ENCODE results near the gene ALKBH2.
A peak's percentile ranks its signal among the peaks of the same experiment; 100 is the strongest.

Gene ALKBH2

DNA sequence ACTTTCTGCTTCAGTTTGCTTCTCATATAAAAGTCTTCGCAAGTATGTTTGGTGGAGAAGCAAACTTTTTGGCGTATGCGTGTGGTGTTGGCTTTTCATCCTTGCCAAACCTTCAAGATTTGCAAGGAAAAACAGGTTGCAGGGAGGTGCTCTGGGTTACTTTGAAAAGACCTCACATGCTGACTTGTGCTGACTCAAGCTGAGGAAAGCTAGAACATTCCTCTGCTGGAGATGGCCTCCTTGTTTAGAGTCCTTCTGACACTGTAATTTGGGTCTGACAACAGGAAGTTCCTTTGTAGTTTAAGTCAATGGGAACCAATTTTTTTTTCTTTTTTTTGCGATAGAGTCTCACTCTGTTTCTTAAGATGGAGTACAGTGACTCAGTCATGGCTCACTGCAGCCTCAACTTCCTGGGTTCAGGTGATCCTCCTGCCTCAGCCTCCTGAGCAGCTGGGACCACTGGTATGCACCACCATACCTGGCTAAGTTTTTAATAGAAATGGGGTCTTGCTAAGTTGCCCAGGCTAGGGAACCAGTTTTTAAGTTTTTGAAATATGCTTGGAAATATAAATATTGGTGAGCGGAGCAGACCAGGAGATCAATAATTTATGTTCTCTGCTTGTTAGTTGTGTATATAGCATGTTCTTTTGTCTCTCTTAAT, 20.5 kb upstream of the ALKBH2 start:
- DNase-seq = no peak

DNA sequence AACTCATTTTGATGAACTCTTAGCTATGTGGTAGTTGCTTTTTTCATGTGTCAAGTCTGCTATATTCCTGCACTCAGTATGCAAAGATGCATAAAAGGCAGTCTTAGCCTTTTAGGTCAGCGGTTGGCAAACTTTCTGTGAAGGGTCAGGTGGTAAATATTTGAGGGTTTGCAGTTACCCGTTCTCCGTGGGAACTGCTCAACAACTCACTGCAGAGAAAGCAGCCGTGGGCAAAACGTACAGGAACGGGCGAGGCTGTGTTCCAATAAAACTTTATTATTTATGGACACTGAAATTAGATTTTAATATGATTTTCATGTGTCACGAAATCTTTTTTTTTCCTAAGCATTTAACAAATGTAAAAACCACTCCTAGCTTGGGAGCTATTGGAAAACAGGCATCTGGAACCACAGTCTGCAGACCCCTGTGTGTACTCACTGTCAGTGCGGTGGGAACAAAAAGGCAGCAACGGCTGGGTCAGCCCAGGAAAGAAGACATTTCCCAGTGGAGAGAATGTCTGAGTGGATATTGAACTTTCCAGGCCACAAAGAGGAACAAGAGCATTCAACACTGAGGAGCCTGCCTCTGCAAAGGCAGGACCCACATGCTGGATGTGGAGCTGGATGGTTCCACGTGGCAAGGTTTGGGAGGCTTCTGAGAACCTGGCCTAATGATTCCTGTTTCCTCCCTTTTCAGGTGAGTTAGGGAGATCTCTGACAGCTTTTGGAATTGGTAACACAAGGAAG, 19.6 kb upstream of the ALKBH2 start:
- no peak for DNase-seq

DNA sequence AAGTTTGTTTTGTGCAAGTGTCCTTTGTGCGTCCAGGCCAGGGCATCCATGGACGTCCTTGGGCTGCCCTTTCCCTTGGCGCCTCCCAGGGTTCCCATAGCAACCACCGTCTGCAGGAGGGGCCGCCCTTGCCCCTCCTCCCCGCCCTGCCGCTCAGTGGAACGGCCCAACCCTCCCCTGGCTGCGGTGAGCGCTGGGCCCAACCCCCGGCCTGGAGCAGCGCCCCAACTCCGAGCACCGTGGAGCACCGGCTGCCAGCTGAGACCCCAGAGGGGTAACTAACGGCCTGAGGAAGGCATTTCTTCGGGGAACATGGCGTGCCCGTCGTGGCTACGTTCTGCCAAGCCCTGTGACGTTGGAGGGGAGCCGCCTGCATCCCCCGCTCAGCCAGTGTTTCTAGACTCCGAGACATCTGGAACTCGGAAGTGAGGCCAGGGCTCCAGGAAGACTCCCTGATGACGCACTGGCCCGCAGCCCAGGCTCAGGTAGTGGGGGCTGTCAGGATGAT, 17.8 kb upstream of the ALKBH2 start:
- peak; percentile 27 for DNase-seq

DNA sequence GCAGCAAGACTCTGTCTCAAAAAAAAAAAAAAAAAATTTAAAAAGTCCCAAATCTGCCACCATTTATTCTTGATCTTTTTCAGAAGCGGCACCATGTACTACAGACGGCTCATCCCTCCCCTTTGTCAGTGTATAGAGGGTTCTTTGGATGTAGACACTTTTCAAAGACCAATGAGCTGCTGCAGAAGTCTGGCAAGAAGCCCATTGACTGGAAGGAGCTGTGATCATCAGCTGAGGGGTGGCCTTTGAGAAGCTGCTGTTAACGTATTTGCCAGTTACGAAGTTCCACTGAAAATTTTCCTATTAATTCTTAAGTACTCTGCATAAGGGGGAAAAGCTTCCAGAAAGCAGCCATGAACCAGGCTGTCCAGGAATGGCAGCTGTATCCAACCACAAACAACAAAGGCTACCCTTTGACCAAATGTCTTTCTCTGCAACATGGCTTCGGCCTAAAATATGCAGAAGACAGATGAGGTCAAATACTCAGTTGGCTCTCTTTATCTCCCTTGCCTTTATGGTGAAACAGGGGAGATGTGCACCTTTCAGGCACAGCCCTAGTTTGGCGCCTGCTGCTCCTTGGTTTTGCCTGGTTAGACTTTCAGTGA, 16.6 kb upstream of the ALKBH2 start:
- DNase-seq = no peak

DNA sequence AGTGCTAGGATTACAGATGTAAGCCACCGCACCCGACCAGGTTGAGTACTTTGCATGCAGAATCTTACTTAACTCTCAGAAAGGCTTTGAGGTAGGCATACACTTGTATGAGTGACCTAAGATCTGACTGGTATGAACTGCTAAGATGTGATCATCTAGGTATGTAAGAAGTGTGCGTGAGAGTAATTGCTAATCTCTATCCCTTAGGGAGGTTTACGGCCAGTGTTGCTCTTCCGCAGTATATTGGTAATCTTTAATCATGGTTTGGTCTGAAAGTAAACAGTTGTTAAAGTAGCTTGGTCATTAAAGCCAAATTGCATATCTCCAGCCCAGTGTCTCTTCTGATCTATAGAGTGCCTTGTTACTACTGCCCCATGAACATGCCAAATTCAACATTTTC, 11.9 kb upstream of the ALKBH2 start:
- no peak for DNase-seq

DNA sequence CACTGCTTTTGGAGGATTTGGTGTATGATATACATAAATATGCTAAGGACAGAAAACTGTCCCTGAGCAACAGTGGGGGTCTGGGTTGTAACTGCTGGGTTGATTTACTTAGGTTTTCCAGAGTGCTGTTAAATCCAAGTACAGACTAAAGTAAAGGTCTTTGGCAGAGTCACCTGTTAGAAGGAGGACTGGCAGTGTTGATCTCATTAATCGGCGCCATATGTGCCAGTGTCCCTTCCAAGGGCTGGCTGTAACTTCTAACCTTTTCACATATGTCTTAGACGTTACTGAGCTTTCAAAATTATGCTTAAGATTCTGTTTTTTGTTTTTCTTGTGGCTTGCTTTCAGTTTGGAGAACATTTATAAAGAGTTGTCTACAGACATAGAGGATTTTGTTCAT, 9.2 kb upstream of the ALKBH2 start:
- no peak for DNase-seq

DNA sequence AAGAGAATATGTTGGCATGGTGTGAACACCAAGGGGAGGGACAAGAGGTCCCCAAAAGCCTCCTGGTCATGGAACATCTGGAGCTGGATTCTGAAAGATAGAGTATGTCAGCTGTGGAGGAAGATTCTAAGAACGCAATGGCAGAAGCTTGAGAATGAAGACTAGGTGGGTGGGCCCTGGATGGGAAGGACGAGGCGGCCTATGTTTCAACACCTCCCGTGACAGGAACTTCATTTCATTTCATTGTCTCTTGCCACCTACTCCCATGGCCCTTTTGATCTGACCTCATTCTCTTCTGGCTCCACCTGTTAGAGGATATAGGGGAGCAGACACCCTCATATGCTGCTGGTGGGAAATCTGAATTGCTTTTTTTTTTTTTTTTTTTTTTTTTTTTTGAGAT, 7.5 kb upstream of the ALKBH2 start:
- no peak for DNase-seq

DNA sequence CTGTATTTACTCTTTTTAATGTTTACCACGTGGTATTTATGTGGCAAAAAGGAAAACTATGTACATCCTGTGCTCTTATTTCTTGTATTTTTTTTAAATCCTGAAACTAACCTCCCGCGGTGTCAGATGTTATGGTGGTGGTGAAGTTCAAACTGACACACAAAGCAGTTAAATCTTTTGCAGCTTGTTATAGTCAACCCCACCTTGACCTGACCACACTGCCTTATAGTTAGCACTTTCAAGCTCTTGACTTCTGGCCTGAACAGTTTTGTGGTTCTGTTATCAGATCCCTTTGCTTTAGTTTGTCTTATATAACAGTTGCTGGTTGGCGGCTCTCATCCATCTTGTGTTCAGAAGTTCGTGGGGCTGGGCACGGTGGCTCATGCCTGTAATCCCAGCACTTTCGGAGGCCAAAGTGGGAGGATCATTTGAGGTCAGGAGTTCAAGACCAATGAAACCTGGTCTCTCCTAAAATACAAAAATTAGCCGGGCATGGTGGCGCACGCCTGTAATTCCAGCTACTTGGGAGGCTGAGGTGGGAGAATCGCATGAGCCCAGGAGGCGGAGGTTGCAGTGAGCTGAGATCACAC, 6.3 kb upstream of the ALKBH2 start:
- DNase-seq = no peak

DNA sequence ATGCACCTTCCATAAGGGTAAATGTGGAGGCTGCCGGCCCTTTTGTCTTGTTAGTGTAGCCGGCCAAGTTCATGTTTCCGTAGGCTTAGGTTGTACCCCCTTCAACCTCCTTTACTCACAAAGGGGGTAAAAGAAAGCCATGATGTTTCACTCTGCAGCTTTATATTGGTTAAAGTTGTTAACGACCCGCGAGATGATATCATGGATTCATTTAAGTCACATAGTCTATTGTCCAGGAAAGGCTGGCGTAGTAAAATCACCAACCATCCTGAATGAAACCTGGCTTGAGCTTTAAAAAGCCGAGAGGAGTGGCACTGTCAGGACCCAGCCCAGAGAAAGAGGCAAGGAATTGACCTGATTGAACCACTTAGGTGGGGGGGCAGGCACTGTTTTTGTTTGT, 5.4 kb upstream of the ALKBH2 start:
- no peak for DNase-seq

DNA sequence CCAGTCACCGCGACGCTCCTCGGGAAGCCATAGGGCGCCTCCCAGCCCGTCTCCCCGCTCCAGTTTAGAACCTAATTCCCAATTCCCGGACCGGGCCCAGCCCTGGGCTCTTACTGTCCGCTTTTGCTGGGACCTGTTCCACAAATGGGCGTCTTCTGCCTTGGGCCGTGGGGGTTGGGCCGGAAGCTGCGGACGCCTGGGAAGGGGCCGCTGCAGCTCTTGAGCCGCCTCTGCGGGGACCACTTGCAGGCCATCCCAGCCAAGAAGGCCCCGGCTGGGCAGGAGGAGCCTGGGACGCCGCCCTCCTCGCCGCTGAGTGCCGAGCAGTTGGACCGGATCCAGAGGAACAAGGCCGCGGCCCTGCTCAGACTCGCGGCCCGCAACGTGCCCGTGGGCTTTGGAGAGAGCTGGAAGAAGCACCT, 4.9 kb upstream of the ALKBH2 start:
- no peak for DNase-seq

DNA sequence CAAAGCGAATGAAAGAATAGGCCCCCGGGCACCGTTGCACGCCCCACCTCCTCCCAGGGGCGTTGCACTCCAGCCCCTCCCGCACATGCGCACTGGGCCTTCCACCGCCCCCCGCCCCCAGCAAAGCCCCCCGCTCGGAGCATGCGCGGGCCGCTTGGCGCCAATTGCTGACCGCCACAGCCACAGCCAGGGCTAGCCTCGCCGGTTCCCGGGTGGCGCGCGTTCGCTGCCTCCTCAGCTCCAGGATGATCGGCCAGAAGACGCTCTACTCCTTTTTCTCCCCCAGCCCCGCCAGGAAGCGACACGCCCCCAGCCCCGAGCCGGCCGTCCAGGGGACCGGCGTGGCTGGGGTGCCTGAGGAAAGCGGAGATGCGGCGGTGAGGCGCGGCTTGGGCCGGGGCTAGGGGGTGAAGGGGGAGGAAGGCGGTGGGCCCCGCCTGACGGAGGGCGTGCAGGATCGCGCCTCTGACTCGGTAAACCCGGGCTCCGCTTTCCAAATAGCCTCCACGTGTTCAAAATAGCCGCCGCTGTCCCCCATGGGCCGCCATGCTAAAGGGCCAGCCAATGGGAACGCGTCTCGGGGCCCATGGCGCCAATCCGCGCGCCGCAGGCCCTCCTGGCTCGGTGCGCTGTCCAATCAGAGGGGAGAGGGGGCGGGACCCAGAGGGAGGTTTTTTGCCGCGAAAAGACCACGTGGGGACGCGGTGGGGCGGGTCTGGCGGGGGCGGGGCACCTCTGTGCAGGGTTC, 4.3 kb upstream of the ALKBH2 start, which contains the start of gene UNG:
TSS of gene UNG (plus strand) at position 163 of the 748 bp plus-strand sequence. CDS start at position 246, 83 bp downstream.
- DNase-seq = peak; percentile 98

DNA sequence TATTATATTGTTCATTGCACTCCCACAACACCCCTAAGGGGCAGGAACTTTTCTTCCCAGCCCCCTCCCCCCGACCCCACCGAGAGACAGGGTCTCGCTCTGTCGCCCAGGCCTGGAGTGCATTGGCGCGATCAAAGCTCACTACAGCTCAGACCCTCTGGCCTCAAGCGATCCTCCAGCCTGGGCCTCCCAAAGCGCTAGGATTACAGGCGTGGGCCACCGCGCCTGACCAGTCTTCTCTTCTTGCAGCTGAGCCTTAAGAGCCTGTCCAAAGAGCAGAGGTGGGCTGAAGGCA, 3.8 kb upstream of the ALKBH2 start:
- DNase-seq = no peak

DNA sequence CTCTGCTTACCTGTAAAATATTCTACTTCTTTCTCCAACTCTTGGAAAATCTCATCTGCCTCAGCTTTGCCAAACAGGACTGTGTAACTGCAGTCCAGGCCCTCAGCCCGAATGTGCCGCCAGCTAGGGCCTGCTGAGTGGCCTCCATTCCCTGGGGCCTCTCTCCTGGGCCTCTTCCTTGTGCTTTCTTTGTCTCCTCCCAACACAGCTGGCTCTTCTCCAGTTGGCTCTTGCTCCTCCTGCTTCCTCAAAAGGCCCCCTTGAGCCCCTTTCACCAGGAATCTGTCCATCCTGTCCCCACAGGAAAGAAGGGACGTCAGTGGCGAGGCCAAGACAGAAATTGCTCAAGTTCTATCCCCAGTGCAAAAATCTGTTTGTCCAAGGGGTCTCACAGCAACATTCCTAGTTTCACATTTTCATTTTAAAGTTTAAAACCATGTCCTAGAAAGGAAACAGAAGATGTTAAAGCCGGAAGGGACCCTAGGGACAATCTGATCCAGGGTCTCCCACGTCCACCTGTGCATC, 713 bp downstream of the ALKBH2 start:
- no peak for DNase-seq

DNA sequence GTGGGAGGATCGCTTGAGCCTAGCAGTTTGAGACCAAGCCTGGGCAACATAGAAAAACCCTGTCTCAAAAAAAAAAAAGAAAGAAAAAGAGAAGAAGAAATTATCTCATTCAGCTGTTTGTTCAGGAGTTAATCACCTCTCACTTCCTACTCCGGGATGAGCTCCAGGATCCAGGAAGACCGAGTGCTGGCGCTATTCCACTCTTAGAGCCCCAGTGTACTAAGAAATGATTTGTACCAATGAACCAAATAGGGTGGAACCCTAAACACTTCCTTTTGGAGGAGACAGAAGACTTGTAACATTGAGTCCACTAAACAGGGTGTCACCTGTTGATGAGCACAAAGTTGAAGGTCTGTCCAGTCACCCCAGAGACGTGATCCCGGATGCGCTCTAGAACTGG, 3.6 kb downstream of the ALKBH2 start:
- no peak for DNase-seq

DNA sequence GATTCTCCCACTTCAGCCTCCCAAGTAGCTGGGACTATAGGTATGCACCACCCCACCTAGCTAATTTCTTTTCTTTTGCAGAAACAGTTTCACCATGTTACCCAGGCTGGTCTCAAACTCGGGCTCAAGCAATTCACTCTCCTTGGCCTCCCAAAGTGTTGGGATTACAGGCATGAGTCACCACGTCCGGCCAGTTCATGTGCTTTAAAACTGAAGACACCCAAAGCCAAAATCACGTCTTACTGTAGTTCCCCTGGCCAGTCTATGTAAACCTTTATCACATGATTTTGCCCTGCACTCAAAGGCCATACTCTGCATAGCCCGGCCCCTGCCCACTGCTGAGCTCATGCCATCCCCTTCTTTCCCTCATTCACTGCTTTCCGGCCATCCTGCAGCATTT, 4.5 kb downstream of the ALKBH2 start:
- no peak for DNase-seq

DNA sequence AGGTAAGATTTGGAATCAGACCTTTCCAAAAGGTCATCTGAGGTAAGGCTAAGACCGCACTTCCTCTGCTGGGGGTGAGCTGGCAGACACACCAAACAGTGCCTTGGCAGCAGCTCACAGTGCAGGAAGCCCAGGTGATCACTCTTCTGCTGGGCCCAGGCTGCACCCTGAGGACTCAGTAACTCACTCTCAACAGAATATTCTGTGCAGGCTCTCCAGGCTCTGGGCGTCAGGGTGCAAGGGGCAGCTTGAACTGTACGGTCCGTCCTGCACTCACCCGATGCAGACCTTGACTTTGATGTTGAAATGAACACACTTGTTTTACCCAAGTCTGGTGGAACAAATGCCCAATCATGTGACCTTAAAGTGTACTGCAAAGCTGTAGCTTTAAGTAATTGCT, 6.0 kb downstream of the ALKBH2 start:
- DNase-seq = no peak

DNA sequence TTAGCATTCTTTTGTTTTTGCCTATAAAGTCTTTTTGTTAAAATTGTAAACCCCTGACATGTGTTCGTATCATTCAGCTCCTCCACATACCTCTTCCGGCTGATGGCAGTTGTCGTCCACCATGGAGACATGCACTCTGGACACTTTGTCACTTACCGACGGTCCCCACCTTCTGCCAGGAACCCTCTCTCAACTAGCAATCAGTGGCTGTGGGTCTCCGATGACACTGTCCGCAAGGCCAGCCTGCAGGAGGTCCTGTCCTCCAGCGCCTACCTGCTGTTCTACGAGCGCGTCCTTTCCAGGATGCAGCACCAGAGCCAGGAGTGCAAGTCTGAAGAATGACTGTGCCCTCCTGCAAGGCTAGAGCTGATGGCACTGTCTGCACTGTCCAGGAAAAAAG, 7.7 kb downstream of the ALKBH2 start:
- DNase-seq = no peak

DNA sequence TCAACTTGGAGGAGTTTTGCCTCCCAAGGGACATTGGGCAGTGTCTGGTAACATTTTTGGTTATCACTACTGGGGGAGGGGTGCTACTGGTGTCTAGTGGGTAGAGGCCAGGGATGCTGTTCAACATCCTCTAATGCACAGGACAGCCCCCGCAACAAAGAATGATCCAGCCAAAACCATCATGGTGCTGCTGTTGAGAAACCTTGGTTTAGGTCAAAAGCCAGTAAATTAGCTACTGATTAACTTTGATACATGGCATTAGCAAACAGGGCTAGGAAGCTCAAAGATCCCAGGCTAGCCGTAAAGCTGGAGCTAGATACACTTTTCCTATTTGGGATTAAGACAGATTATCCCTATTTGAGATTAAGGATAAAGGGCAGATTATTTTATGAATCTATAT, 8.8 kb downstream of the ALKBH2 start:
- no peak for DNase-seq

DNA sequence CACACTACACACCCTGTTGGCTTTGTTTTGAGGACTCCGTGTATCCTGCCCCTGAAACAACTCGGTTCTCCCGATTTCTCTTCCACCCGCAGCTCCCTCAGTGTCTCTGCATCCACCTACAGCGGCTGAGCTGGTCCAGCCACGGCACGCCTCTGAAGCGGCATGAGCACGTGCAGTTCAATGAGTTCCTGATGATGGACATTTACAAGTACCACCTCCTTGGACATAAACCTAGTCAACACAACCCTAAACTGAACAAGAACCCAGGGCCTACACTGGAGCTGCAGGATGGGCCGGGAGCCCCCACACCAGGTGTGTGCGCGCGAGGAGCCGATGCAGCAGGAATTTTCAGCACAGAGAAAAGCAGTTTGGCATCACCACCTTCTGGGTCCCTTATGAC, 10.5 kb downstream of the ALKBH2 start:
- DNase-seq = no peak

DNA sequence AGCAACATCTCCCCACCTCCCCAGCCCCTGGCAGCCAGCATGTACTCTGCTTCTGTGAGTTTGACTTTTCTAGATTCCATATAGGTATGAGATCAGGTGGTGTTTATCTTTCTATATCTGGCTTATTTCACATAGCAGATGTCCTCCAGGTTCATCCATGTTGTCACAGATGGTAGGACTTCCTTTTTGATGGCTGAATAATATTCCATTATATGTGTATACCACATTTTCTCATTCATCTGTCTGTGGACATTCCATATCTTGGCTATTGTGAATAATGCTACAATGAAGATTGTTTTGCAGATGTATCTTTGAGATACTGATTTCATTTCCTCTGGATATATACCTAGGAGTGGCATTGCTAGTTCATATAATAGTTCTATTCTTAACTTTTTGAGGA, 18.4 kb downstream of the ALKBH2 start:
- DNase-seq = no peak

DNA sequence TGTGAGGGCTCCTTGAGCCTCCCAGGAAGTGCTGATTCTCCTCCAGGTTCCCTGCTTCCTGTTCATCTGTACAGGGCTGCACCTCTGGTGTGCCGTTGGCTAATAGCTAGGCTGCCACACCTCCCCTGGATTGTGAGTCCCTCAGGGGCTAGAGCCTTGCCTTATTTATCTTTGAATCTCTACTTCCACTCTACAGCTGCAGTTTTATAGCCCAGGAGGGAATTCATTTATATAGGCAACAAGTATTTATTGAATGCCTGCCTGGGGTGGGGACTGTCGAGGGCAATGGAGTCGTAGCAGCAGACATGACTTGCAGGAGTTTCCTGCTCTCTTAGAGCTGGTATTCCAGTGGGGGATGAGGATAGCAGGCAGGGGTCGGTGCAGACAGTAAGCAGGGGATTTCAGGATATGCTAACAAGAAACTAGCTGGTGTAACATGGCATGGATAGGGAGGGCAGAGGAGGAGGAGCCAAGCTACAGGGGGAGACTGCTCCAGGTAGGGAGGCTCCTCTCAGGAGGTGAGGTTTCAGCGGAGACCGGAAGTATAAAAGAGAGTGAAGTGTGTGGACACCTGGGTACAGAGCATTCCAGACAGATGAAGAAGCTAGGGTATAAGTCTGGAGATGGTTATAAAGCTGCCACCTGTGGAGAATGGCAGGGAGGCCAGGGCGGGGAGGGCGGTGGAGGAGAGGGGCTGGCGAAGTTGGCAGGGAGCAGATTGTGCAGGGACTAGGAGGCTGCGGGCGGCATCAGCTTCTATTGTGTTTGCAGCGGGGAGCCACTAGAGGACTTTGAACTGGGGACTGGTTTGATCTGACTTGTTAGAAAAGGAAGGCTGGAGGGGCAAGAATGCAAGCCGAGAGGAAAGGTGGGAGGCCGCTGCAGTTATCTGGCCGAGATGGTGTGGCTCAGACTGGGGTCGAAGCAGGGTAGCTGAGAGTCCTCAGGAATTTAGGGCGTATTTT, 23.7 kb downstream of the ALKBH2 start:
- DNase-seq = no peak

DNA sequence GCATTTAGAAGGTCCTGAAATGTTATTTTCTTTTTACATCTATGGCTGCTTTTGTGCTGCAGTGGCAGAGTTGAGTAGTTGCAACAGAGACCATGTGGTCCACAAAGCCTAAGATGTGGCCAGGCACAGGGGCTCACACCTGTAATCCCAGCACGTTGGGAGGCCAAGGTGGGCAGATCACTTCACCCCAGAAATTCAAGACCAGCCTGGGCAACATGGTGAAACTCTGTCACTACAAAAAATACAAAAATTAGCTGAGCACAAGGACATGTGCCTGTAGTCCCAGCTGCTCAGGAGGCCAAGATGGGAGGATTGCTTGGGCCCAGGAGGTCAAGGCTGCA, 27.4 kb downstream of the ALKBH2 start:
- DNase-seq = no peak
